Kidney glomerular epithelial cell (primary cell): ENCODE results near the gene IL34.
"Not testable (repeated sequence)": the region's sequence is repeated elsewhere in the genome, so short reads cannot be mapped to it uniquely, and the experiment has no call there.

ENCODE experiments used
- DNase-seq: peaks from one replicate; lab custom pipeline; 2025; lab: John Stamatoyannopoulos, UW

The IL34 gene

GRCh38 chr16:70632273-70632672 lies 14.1 kb upstream of the IL34 start:
- no peak for DNase-seq

GRCh38 chr16:70633617-70634016 lies 12.7 kb upstream of the IL34 start:
- DNase-seq = not testable (repeated sequence)

- DNase-seq = no peak
These were observed 11.5 kb upstream of the IL34 start for GRCh38 chr16:70634861-70635260.

- DNase-seq = peak; percentile 10
These were observed 10.9 kb upstream of the IL34 start for GRCh38 chr16:70635336-70636016.

GRCh38 chr16:70638814-70639792 lies 7.3 kb upstream of the IL34 start:
- no peak for DNase-seq

- no peak for DNase-seq
These were observed 3.7 kb upstream of the IL34 start for GRCh38 chr16:70642633-70643032.

- DNase-seq = not testable (repeated sequence)
These were observed 3.1 kb upstream of the IL34 start for GRCh38 chr16:70643264-70643663.

GRCh38 chr16:70644763-70645597 lies 1.4 kb upstream of the IL34 start:
- no peak for DNase-seq

GRCh38 chr16:70647441-70648359 lies 1.3 kb downstream of the IL34 start:
- no peak for DNase-seq

GRCh38 chr16:70648606-70649005 lies 2.2 kb downstream of the IL34 start:
- no peak for DNase-seq

- DNase-seq = no peak
These were observed 2.9 kb downstream of the IL34 start for GRCh38 chr16:70649300-70649699.

- DNase-seq = no peak
These were observed 3.9 kb downstream of the IL34 start for GRCh38 chr16:70650216-70650615.

GRCh38 chr16:70651524-70651923 lies 5.2 kb downstream of the IL34 start:
- DNase-seq = no peak

GRCh38 chr16:70652322-70652721 lies 6.0 kb downstream of the IL34 start:
- peak; percentile 48 for DNase-seq

- no peak for DNase-seq
These were observed 7.0 kb downstream of the IL34 start for GRCh38 chr16:70653406-70653805.

- DNase-seq = peak; percentile 49
These were observed 7.7 kb downstream of the IL34 start for GRCh38 chr16:70653809-70654771.

GRCh38 chr16:70656065-70656711 lies 9.8 kb downstream of the IL34 start:
- no peak for DNase-seq

GRCh38 chr16:70656712-70657263 lies 10.4 kb downstream of the IL34 start:
- DNase-seq = no peak

- no peak for DNase-seq
These were observed 11.6 kb downstream of the IL34 start for GRCh38 chr16:70657956-70658355.
